Gastroesophageal sphincter (tissue), 4 donors: ENCODE results near the gene WDR6. TPM values are rescaled to one million over a fixed set of nuclear protein-coding genes. Genes with fewer than 3 reads are reported as not detected.

ENCODE experiments used
- ATAC-seq: fragments of 150-250 bp; one replicate; pipeline ENCODE4 v1.9.1; 2016; ENCODE audit warnings: mild to moderate bottlenecking, moderate library complexity
- H3K27ac ChIP-seq, 4 donors: fragments of 200-600 bp; sonication (generic) in 3 of 4; 1 replicate in 3 of 4; 2 replicates in 1 of 4; pipeline ENCODE4 v1.5.1; 2016 to 2019
- H3K27me3 ChIP-seq: fragments of 200-600 bp; sonication (generic); one replicate; pipeline ENCODE4 v1.5.1; 2019
- H3K36me3 ChIP-seq, 2 donors: fragments of 200-600 bp; sonication (generic); one replicate each; pipeline ENCODE4 v1.5.1; 2019; ENCODE audit warnings: control low read depth in 1 of 2
- H3K4me1 ChIP-seq, 3 donors: fragments of 200-600 bp; sonication (generic); 1 replicate in 2 of 3; 2 replicates in 1 of 3; pipeline ENCODE4 v1.5.1; 2016 to 2019; ENCODE audit warnings: control low read depth in 2 of 3
- H3K4me3 ChIP-seq, 2 donors: fragments of 200-600 bp; sonication (generic); one replicate each; pipeline ENCODE4 v1.5.1; 2019; ENCODE audit warnings: mild to moderate bottlenecking in 1 of 2, moderate library complexity in 1 of 2
- H3K9me3 ChIP-seq, 3 donors: fragments of 200-600 bp; sonication (generic); one replicate each; pipeline ENCODE4 v1.5.1; 2017 to 2019; ENCODE audit warnings: control low read depth in 2 of 3
- CTCF ChIP-seq, 4 experiments: fragments of 200-600 bp in 2 of 4; fragments of 450-650 bp in 2 of 4; sonication (generic) in 1 of 4; IDR thresholded peaks; one replicate each; pipeline ENCODE4 v1.5.1; 2017 to 2019; ENCODE audit warnings: antibody characterized with exemption in 4 of 4, mild to moderate bottlenecking in 2 of 4, moderate library complexity in 2 of 4
- EP300 ChIP-seq: sonication (generic); formaldehyde crosslinking; IDR thresholded peaks from one replicate; pipeline ENCODE4 v1.6.1; 2017; ENCODE audit warnings: antibody characterized with exemption, mild to moderate bottlenecking
- POLR2A ChIP-seq, 2 donors: fragments of 450-650 bp; IDR thresholded peaks; one replicate each; pipeline ENCODE4 v1.6.1; 2017; ENCODE audit warnings: antibody characterized with exemption in 2 of 2, mild to moderate bottlenecking in 2 of 2, moderate library complexity in 1 of 2
- POLR2AphosphoS5 ChIP-seq: sonication (generic); formaldehyde crosslinking; IDR thresholded peaks from one replicate; pipeline ENCODE4 v1.6.1; 2017; ENCODE audit warnings: antibody characterized with exemption
- WGBS, 2 donors: methylation state at CpG; one replicate each; pipeline ENCODE4 v1.1.5; 2018; ENCODE audit warnings: low coverage in 1 of 2; 5-methylcytosine and 5-hydroxymethylcytosine counted together
- total RNA-seq, 4 donors: library from RNA; depleted of rRNA; stranded (reverse); fragments of >200 nt; gene quantifications; one replicate each; pipeline ENCODE4 v1.1.0, GENCODE V29; 2016

WDR6 gene
- total RNA-seq, 4 donors from 2014 or later, result 61.5 to 110 (median 99.0) TPM

GRCh38 chr3:48974076-48974864 is 32.9 kb upstream of the WDR6 start:
- WGBS, 2 donors, result 82 to 86% methylated on average over 5 of the region's 10 CpGs
- Histone ChIP-seq H3K4me1 (no peaks in the 10 kb centered on the region), H3K36me3 (peaks cover 3 to 100% of the 10 kb centered on the region in 2 donors), H3K4me3 (no peak overlapping the region), H3K27me3 (no peaks in the 10 kb centered on the region), H3K27ac (no peak overlapping the region), H3K9me3 (no peaks in the 10 kb centered on the region)
- ATAC-seq, result no peak
- no peak for TF ChIP-seq EP300
- no peak for TF ChIP-seq POLR2AphosphoS5
- no peak for TF ChIP-seq POLR2A (IDR thresholded peaks at IDR 0.05)
- no peak for TF ChIP-seq CTCF (IDR thresholded peaks at IDR 0.05)

- no peaks in the 10 kb centered on the region for H3K9me3 ChIP-seq
- H3K4me3 ChIP-seq, result no peak overlapping the region
- peaks cover 0 to 100% of the 10 kb centered on the region in 2 donors for H3K36me3 ChIP-seq
- no peak for ATAC-seq
- TF ChIP-seq EP300 (no peak), POLR2AphosphoS5 (no peak), POLR2A (IDR thresholded peaks at IDR 0.05) (no peak), CTCF (IDR thresholded peaks at IDR 0.05) (no peak)
- H3K27me3 ChIP-seq, result no peaks in the 10 kb centered on the region
- 83 to 100% methylated on average over 3 of the region's 3 CpGs for WGBS, 2 donors
- H3K27ac ChIP-seq, result no peak overlapping the region
- H3K4me1 ChIP-seq, result no peaks in the 10 kb centered on the region
These were observed 27.7 kb upstream of the WDR6 start for GRCh38 chr3:48979451-48979850.

- ATAC-seq, result no peak
- H3K4me1 ChIP-seq, result no peaks in the 10 kb centered on the region
- no peaks in the 10 kb centered on the region for H3K27me3 ChIP-seq
- WGBS, 2 donors, result 81 to 86% methylated on average over 2 to 4 of the region's 4 CpGs
- H3K9me3 ChIP-seq, result no peaks in the 10 kb centered on the region
- no peak overlapping the region for H3K4me3 ChIP-seq
- TF ChIP-seq CTCF (IDR thresholded peaks at IDR 0.05) (no peak), POLR2AphosphoS5 (no peak), EP300 (no peak), POLR2A (IDR thresholded peaks at IDR 0.05) (no peak)
- peaks cover 0 to 100% of the 10 kb centered on the region in 2 donors for H3K36me3 ChIP-seq
- no peak overlapping the region for H3K27ac ChIP-seq
These were observed 26.9 kb upstream of the WDR6 start for GRCh38 chr3:48980295-48980694.

- Histone ChIP-seq H3K9me3 (no peaks in the 10 kb centered on the region), H3K4me3 (no peak overlapping the region), H3K27me3 (no peaks in the 10 kb centered on the region), H3K27ac (no peak overlapping the region), H3K36me3 (peaks cover 0 to 100% of the 10 kb centered on the region in 2 donors), H3K4me1 (no peaks in the 10 kb centered on the region)
- TF ChIP-seq POLR2AphosphoS5, result no peak
- no peak for TF ChIP-seq POLR2A (IDR thresholded peaks at IDR 0.05)
- no peak for TF ChIP-seq CTCF (IDR thresholded peaks at IDR 0.05)
- no peak for TF ChIP-seq EP300
- no peak for ATAC-seq
These were observed 25.2 kb upstream of the WDR6 start for GRCh38 chr3:48982016-48982415.

GRCh38 chr3:48982686-48983085 is 24.5 kb upstream of the WDR6 start:
- no peaks in the 10 kb centered on the region for H3K27me3 ChIP-seq
- H3K4me1 ChIP-seq, result peaks cover 0 to 2% (median 0%) of the 10 kb centered on the region in 3 donors
- TF ChIP-seq POLR2A (IDR thresholded peaks at IDR 0.05), result no peak
- TF ChIP-seq CTCF (IDR thresholded peaks at IDR 0.05), result no peak
- no peak for TF ChIP-seq EP300
- TF ChIP-seq POLR2AphosphoS5, result no peak
- H3K36me3 ChIP-seq, result peaks cover 0 to 95% of the 10 kb centered on the region in 2 donors
- no peaks in the 10 kb centered on the region for H3K9me3 ChIP-seq
- H3K27ac ChIP-seq, result no peak overlapping the region
- no peak for ATAC-seq
- 53% methylated on average over 2 to 3 of the region's 5 CpGs for WGBS, 2 donors
- H3K4me3 ChIP-seq, result no peak overlapping the region
